Large intestine (tissue), 3 donors: Measurements from ENCODE around the gene ACP3. TPM values are rescaled to one million over a fixed set of nuclear protein-coding genes. Genes with fewer than 3 reads are reported as not detected.

Source experiments
- DNase-seq, 2 donors: peaks; one replicate each; pipeline versions ENCODE4 v3.0.0 to v3.0.0-alpha.2; 2013
- H3K27ac ChIP-seq: one replicate; pipeline ENCODE4 v1.5.1; 2013; ENCODE audit warnings: low read length
- H3K27me3 ChIP-seq: 2 replicates; pipeline ENCODE4 v1.6.1; 2013; ENCODE audit warnings: low read length; ENCODE audit not compliant: control insufficient read depth, insufficient read depth
- H3K36me3 ChIP-seq: 2 replicates; pipeline ENCODE4 v1.6.1; 2013; ENCODE audit warnings: low read length; ENCODE audit not compliant: control insufficient read depth, insufficient read depth
- H3K4me1 ChIP-seq: one replicate; pipeline ENCODE4 v1.6.1; 2013; ENCODE audit warnings: low read length; ENCODE audit not compliant: control insufficient read depth, insufficient read depth
- H3K4me3 ChIP-seq: one replicate; pipeline ENCODE4 v1.5.1; 2013; ENCODE audit warnings: low read length
- H3K9me3 ChIP-seq: one replicate; pipeline ENCODE4 v1.6.1; 2013; ENCODE audit warnings: mild to moderate bottlenecking, low read depth, low read length, moderate library complexity; ENCODE audit not compliant: control insufficient read depth
- WGBS: methylation state at CpG from one replicate; pipeline ENCODE4 v1.1.5; 2013; ENCODE audit warnings: low lambda C conversion rate; ENCODE audit not compliant: insufficient coverage; 5-methylcytosine and 5-hydroxymethylcytosine counted together
- polyA plus RNA-seq: library from polyadenylated mRNA; unstranded; fragments of 120-200 nt; gene quantifications from one replicate; pipeline ENCODE4 v1.2.1, GENCODE V29; 2013

ACP3 gene
- polyA plus RNA-seq, 1 donor: 0.64 TPM

GRCh38 chr3:132405609-132406299 lies 88.5 kb downstream of the ACP3 start:
- H3K4me3 ChIP-seq: no peak overlapping the region
- no peaks in the 10 kb centered on the region for H3K27me3 ChIP-seq
- no peaks in the 10 kb centered on the region for H3K9me3 ChIP-seq
- no peaks in the 10 kb centered on the region for H3K4me1 ChIP-seq
- DNase-seq: no peak
- H3K27ac ChIP-seq: no peak overlapping the region
- no peaks in the 10 kb centered on the region for H3K36me3 ChIP-seq
- WGBS: 83% methylated on average over 1 of the region's 4 CpGs

DNA sequence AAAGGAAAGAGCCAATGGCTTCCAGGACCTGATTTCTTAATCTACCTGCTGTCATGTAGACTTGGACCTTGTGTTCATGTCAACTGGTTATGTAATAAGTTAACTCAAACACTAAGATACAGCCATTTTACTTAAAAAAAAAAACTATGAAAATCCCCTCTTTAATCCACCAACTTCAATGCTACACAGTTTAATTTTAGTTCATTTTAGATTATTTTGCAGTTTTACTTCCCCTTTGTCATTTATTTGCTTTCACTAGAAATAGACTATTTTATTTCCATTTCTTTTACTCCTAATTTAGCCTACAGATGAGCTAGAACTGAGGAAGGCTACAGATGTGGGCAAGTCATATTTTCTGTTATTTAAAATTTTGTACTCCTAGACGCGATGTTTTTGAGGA lies 89.4 kb downstream of the ACP3 start:
- no peaks in the 10 kb centered on the region for H3K9me3 ChIP-seq
- no peak overlapping the region for H3K27ac ChIP-seq
- 100% methylated on average over 2 of the region's 2 CpGs for WGBS
- H3K27me3 ChIP-seq: no peaks in the 10 kb centered on the region
- no peaks in the 10 kb centered on the region for H3K4me1 ChIP-seq
- H3K4me3 ChIP-seq: no peak overlapping the region
- no peak for DNase-seq
- H3K36me3 ChIP-seq: no peaks in the 10 kb centered on the region

GRCh38 chr3:132407025-132407424 lies 89.8 kb downstream of the ACP3 start:
- Histone ChIP-seq H3K27ac (no peak overlapping the region), H3K27me3 (no peaks in the 10 kb centered on the region), H3K9me3 (no peaks in the 10 kb centered on the region), H3K4me3 (no peak overlapping the region), H3K36me3 (no peaks in the 10 kb centered on the region), H3K4me1 (no peaks in the 10 kb centered on the region)
- 100% methylated on average over 1 of the region's 2 CpGs for WGBS
- no peak for DNase-seq

Other genes starting within 250 kb of the ACP3 start
- 43.4 TPM for gene DNAJC13, start 100.1 kb downstream of the ACP3 start, polyA plus RNA-seq